ENCODE data around the gene FADD.

DNA sequence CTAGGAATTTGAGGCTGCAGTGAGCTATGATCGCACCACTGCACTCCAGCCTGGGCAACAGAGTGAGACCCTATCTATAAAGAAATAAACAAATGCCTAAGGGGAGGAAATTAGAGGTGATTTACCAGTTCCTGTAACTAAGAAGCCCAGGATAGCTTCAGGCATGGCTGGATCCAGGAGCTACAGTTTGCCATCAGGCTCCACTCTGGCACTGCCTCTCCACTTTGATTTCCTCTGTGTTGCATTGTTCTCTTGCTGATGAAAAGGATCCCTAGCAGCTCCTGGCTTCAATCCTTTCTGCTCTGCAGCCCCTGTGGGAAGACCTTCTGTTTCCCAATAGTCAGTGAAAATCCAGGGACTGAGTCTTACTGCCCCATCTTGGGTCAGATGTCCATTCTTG is 20.1 kb upstream of the FADD start:
- TF ChIP-seq, protein P1, sequence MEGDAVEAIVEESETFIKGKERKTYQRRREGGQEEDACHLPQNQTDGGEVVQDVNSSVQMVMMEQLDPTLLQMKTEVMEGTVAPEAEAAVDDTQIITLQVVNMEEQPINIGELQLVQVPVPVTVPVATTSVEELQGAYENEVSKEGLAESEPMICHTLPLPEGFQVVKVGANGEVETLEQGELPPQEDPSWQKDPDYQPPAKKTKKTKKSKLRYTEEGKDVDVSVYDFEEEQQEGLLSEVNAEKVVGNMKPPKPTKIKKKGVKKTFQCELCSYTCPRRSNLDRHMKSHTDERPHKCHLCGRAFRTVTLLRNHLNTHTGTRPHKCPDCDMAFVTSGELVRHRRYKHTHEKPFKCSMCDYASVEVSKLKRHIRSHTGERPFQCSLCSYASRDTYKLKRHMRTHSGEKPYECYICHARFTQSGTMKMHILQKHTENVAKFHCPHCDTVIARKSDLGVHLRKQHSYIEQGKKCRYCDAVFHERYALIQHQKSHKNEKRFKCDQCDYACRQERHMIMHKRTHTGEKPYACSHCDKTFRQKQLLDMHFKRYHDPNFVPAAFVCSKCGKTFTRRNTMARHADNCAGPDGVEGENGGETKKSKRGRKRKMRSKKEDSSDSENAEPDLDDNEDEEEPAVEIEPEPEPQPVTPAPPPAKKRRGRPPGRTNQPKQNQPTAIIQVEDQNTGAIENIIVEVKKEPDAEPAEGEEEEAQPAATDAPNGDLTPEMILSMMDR (IDR thresholded peaks at IDR 0.05) = no peak
- no peak for TF ChIP-seq POLR2A (IDR thresholded peaks at IDR 0.05)
- TF ChIP-seq POLR2AphosphoS5 (IDR thresholded peaks at IDR 0.05) = no peak
- TF ChIP-seq EP300 (IDR thresholded peaks at IDR 0.05) = no peak
